Measurements from ENCODE around the gene GPR183.

GPR183 gene

GRCh38 chr13:99329477-99329876, 22.3 kb upstream of the GPR183 start:
- no peak for TF ChIP-seq GATA3 (IDR thresholded peaks at IDR 0.05; ENCODE audit: low read depth, low read length)
- no peak for TF ChIP-seq GATA2 (IDR thresholded peaks at IDR 0.05; ENCODE audit: low read depth, low read length)

DNA sequence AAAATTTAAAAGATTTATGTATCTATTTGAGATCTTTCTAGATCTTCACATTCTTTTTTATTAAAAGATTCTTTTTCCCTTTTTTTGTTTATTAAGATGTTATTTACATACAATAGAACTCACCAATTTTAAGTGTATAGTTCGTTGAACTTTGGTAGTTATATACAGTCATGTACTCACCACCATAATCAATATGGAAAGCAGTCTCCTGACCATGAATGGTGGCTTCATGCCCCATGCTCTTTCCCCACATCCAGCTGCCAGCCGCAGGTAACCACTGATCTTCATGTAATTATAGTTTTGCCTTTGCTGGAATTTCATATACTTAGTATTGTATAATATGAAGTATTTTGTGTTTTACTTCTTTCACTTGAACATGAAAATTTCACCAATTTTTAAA, 20.6 kb upstream of the GPR183 start:
- TF ChIP-seq GATA3 (IDR thresholded peaks at IDR 0.05; ENCODE audit: low read depth, low read length) (no peak), GATA2 (IDR thresholded peaks at IDR 0.05; ENCODE audit: low read depth, low read length) (no peak)

GRCh38 chr13:99327126-99327525, 19.9 kb upstream of the GPR183 start:
- no peak for TF ChIP-seq GATA2 (IDR thresholded peaks at IDR 0.05; ENCODE audit: low read depth, low read length)
- TF ChIP-seq GATA3 (IDR thresholded peaks at IDR 0.05; ENCODE audit: low read depth, low read length), result no peak

DNA sequence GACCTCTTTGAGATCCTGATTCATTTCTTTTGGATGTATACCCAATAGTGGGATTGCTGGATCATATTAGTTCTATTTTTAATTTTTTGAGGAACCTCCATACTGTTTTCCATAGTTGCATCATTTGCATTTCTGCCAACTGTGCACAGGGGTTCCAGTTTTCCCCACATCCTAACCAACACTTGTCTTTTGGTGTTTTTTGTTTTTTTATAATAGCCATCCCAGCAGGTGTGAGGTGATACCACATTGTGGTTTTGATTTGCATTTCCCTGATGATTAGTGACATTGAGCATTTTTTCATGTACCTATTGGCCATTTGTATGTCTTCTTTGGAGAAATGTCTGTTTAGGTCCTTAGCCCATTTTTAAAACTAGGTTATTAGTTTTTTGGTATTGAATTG, 18.8 kb upstream of the GPR183 start:
- no peak for TF ChIP-seq GATA2 (IDR thresholded peaks at IDR 0.05; ENCODE audit: low read depth, low read length)

DNA sequence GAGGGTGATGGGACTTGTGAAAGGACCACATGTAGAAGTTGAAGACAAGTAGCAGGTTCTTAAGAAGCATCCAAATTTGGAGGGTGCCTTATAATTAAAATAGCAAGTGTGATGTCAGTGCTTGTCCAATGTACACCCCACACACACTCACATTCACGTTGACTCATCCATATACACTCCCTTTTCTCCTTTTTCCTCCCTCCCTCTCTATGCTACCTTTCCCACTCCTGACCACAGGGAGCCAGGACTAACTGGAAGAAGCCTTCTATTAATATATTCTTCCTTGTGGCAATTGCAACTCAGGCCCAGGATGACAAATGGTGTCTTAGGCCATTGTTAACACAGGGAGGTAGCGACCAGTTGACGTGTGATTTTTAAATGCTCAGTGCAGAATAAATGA, 16.3 kb upstream of the GPR183 start:
- TF ChIP-seq GATA2 (IDR thresholded peaks at IDR 0.05; ENCODE audit: low read depth, low read length), result no peak
- no peak for TF ChIP-seq GATA3 (IDR thresholded peaks at IDR 0.05; ENCODE audit: low read depth, low read length)

DNA sequence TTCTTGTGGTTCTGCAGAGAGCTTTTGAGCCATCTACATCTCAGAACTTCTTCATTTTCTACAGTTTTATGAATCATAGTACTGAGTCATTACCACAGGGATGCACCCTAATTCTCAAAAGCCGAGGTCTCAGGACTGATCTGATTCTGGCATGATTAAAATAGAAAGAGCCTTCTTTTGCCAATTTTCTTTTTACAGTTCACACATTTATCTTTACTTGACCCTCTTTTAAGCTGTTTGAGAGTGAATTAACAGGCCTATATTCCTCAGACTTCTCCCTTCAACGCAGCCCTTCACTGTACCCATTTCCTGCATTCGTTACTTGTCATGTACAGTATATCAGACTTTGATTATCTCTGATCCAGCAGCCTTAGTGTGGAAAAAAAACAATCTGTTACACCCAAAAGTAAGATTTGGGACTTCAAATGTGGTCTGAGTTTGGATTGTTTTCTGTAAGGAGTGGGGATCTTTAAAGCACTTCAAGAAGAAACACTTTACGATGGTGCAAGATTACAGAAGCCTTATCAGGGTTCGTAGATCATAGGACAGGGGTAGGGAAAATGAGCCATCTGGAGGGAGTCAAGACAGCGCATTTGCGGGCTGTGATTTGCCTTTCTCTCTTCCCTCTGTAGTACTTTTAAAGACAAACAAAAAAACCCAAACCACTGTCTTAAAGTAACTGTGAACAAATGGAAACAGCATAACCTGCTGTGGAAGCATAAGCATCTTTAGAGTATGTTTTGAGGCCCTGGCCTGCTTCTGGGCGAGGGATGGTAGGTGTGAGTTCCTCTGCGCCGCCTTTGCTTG, 15.3 kb upstream of the GPR183 start:
- TF ChIP-seq GATA2 (IDR thresholded peaks at IDR 0.05; ENCODE audit: low read depth, low read length) (no peak), GATA3 (IDR thresholded peaks at IDR 0.05; ENCODE audit: low read depth, low read length) (no peak)

DNA sequence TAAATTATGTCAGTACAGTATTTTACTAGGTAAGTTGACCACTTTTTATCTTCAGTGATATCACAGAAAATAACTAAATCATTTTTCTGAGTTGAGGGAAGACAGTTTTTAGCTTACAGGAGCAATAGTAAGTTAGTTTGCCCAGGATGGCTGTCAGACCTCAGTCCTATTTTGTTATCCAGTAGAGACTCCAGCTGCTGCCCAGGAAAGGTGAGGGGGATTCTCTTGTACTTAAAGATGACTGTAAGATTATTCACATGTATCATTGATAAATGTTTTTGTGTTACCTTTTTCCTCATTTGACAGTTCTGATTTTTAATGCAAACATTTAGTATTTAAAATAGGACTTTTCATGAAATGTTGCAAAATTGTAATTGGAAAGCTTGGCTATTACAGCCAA, 14.5 kb upstream of the GPR183 start:
- TF ChIP-seq GATA2 (IDR thresholded peaks at IDR 0.05; ENCODE audit: low read depth, low read length), result no peak
- no peak for TF ChIP-seq GATA3 (IDR thresholded peaks at IDR 0.05; ENCODE audit: low read depth, low read length)

- no peak for TF ChIP-seq GATA2 (IDR thresholded peaks at IDR 0.05; ENCODE audit: low read depth, low read length)
- no peak for TF ChIP-seq GATA3 (IDR thresholded peaks at IDR 0.05; ENCODE audit: low read depth, low read length)
These were observed 13.7 kb upstream of the GPR183 start for GRCh38 chr13:99320693-99321481.

- no peak for TF ChIP-seq GATA2 (IDR thresholded peaks at IDR 0.05; ENCODE audit: low read depth, low read length)
- TF ChIP-seq GATA3 (IDR thresholded peaks at IDR 0.05; ENCODE audit: low read depth, low read length), result no peak
These were observed 9.6 kb upstream of the GPR183 start for GRCh38 chr13:99316657-99317256.

DNA sequence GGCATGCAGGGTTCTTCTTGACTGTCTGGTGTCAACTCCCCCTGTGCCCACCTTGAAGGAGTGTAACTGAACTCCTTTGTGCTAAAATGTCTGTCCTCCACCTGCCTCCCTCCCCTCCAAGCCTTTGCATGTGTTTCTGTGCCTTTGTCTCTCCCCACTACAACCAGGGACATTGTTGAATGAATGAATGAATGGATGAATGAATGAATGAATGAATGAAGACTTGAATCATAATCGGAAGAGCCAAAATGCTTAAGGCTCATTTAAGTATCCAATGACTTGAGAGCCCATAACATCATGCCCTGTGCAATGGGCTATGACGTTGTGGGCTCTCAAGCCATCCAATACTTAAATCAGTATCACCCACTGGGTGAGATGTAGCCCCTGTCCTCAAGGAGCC, 9.0 kb upstream of the GPR183 start:
- no peak for TF ChIP-seq GATA2 (IDR thresholded peaks at IDR 0.05; ENCODE audit: low read depth, low read length)
- no peak for TF ChIP-seq GATA3 (IDR thresholded peaks at IDR 0.05; ENCODE audit: low read depth, low read length)

- TF ChIP-seq GATA3 (IDR thresholded peaks at IDR 0.05; ENCODE audit: low read depth, low read length) (no peak), GATA2 (IDR thresholded peaks at IDR 0.05; ENCODE audit: low read depth, low read length) (no peak)
These were observed 8.0 kb upstream of the GPR183 start for GRCh38 chr13:99315186-99315585.

DNA sequence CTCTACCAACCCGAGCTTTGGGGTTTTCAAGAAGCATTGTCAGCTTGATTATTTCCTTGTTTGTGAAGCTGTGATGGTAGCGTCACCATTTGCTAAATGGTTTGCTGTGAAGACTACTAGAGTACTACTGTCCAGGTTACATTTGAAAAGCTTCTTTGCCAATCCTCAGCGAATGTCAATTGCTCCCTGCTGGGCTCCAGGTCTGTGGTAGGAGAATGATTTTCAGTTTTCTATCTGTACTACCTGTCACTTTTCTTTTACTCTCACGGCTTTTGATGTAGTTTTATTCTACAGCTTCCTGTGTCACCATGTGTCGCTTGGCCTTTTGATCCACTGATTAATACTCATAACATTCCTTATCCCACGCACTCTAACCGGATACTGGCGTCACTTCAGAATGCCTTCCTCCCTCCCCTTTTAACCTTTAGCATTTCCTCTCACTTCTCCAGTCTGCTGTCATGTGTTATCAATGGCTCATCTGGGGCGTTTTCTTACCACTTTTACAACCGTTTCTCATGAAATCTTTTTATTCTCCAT, 7.5 kb upstream of the GPR183 start:
- TF ChIP-seq GATA2 (IDR thresholded peaks at IDR 0.05; ENCODE audit: low read depth, low read length) (no peak), GATA3 (IDR thresholded peaks at IDR 0.05; ENCODE audit: low read depth, low read length) (no peak)

GRCh38 chr13:99313941-99314340, 6.7 kb upstream of the GPR183 start:
- TF ChIP-seq GATA2 (IDR thresholded peaks at IDR 0.05; ENCODE audit: low read depth, low read length) (no peak), GATA3 (IDR thresholded peaks at IDR 0.05; ENCODE audit: low read depth, low read length) (no peak)

- no peak for TF ChIP-seq GATA3 (IDR thresholded peaks at IDR 0.05; ENCODE audit: low read depth, low read length)
- no peak for TF ChIP-seq GATA2 (IDR thresholded peaks at IDR 0.05; ENCODE audit: low read depth, low read length)
These were observed 6.3 kb upstream of the GPR183 start for GRCh38 chr13:99313501-99313900.
